Left renal pelvis (tissue), 4 donors: Measurements from ENCODE around the gene LRP3. TPM values are rescaled to one million over a fixed set of nuclear protein-coding genes. Genes with fewer than 3 reads are reported as not detected.

Source experiments
- DNase-seq, 4 donors: peaks; one replicate each; pipeline ENCODE4 v3.0.0-alpha.2; 2013; ENCODE audit warnings: low read depth in 4 of 4, low spot score in 3 of 4
- polyA plus RNA-seq, 4 donors: library from polyadenylated mRNA; unstranded; fragments of 120-200 nt; gene quantifications; one replicate each; pipeline ENCODE4 v1.2.1, GENCODE V29; 2013; ENCODE audit not compliant: insufficient read length in 4 of 4

The LRP3 gene
- polyA plus RNA-seq, 4 donors, result 15.1 to 29.3 (median 26.3) TPM

- no peak for DNase-seq
Observed at GRCh38 chr19:33251076-33251475, 56.9 kb downstream of the LRP3 start.

- DNase-seq, result no peak
Observed at GRCh38 chr19:33251526-33252090, 57.5 kb downstream of the LRP3 start.

- DNase-seq, result no peak
Observed at GRCh38 chr19:33252418-33252962, 58.4 kb downstream of the LRP3 start.

GRCh38 chr19:33252971-33253370 lies 58.8 kb downstream of the LRP3 start:
- no peak for DNase-seq

GRCh38 chr19:33254245-33254824 lies 60.2 kb downstream of the LRP3 start:
- DNase-seq, result no peak

- DNase-seq, result no peak
Observed at GRCh38 chr19:33255781-33256180, 61.7 kb downstream of the LRP3 start.

GRCh38 chr19:33256261-33256660 lies 62.1 kb downstream of the LRP3 start:
- no peak for DNase-seq

GRCh38 chr19:33257828-33258227 lies 63.7 kb downstream of the LRP3 start:
- no peak for DNase-seq

Other genes with a start within 250 kb of the LRP3 start
- 10 to 100 TPM; 28.5 to 37.4 (median 30.9) TPM for gene CEP89, start 222.4 kb upstream of the LRP3 start, polyA plus RNA-seq
- gene FAAP24, start 222.1 kb upstream of the LRP3 start, polyA plus RNA-seq, result 1 to 10 TPM; 3.3 to 4.1 (median 3.5) TPM
- gene RHPN2, start 129.4 kb upstream of the LRP3 start, polyA plus RNA-seq, result 10 to 100 TPM in 3 of 4 donors, 1 to 10 TPM in 1; 3.8 to 20.4 (median 18.2) TPM
- gene GPATCH1, start 113.1 kb upstream of the LRP3 start, polyA plus RNA-seq, result 10 to 100 TPM in 3 of 4 donors, 1 to 10 TPM in 1; 9.9 to 17.5 (median 12.8) TPM
- gene WDR88, start 62.2 kb upstream of the LRP3 start, polyA plus RNA-seq, result 1 to 10 TPM in 3 of 4 donors, under 1 TPM in 1; 0.78 to 2.1 (median 1.2) TPM
- 1 to 10 TPM in 1 of 4 donors, under 1 TPM in 3; 0.33 to 5.2 (median 0.41) TPM for gene SLC7A10, start 31.5 kb downstream of the LRP3 start, polyA plus RNA-seq
- 1 to 10 TPM; 2.2 to 6.8 (median 4.5) TPM for gene CEBPA, start 108.2 kb downstream of the LRP3 start, polyA plus RNA-seq
- 10 to 100 TPM; 19.2 to 28.6 (median 23.2) TPM for gene CEBPG, start 179.4 kb downstream of the LRP3 start, polyA plus RNA-seq